ENCODE results near the gene IDI1. TPM values are rescaled to one million over a fixed set of nuclear protein-coding genes. Genes with fewer than 3 reads are reported as not detected.
"Not testable (repeated sequence)": the region's sequence is repeated elsewhere in the genome, so short reads cannot be mapped to it uniquely, and the experiment has no call there.

IDI1 gene
- polyA plus RNA-seq, 3 donors: 61.7 to 89.9 (median 80.0) TPM

- DNase-seq (ENCODE audit: extremely low read depth in 1 of 11, low read depth in 9 of 11, low spot score in 4 of 11): no peak
These were observed 25.9 kb upstream of the IDI1 start for GRCh38 chr10:1074748-1075308.

DNA sequence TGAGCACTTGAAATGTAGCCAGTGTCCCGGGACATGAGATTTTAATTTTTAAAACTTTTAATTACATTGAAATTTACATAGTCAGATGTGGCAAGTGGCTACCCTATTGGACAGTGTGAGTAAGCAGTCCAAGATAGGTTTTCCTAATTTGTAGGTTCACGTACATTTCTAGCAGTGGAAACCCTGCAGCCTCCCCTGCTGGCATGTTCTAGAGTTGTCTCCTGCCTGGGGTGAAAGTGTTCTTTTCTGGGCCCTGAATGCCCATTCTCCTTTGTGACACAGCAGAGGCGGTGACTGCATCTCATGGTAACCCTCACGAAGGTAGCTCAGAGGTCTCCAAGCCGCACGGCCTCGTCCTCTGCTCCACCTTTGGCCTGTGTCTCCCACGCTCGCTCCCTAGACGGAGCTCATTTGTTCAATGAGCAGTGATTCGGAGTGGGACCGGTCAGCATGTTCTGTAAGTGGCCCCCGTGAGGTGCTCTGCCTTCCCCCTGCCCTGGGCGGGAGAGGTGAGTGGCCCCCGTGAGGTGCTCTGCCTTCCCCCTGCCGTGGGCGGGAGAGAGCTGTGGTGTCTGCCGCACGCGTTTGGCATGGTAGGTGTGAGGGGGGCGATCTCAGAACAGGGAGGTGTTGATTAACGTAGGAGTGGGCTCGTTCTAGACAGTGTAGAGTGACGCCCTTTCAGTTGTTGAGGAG lies 25.3 kb upstream of the IDI1 start:
- DNase-seq (ENCODE audit: extremely low read depth in 1 of 11, low read depth in 9 of 11, low spot score in 4 of 11): no peak

GRCh38 chr10:1070919-1071318 lies 22.0 kb upstream of the IDI1 start:
- DNase-seq (ENCODE audit: extremely low read depth in 1 of 11, low read depth in 9 of 11, low spot score in 4 of 11): no peak

GRCh38 chr10:1068380-1069361 lies 19.8 kb upstream of the IDI1 start:
- DNase-seq (ENCODE audit: extremely low read depth in 1 of 11, low read depth in 9 of 11, low spot score in 4 of 11): no peak

- DNase-seq (ENCODE audit: extremely low read depth in 1 of 11, low read depth in 9 of 11, low spot score in 4 of 11): not testable (repeated sequence)
These were observed 17.8 kb upstream of the IDI1 start for GRCh38 chr10:1066734-1067133.

DNA sequence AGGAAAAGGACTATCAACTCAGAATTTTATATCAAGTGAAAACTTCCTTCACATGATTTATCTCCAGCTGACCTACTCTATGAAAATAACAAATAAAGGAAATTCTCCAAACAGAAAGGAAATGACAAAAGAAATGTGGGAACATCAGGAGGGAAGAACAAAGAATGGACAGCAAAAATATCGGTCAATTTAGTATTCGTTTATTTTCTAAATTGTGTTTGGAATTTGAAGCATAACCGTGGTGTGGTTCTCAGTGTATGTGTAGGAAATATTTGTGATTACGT lies 16.0 kb upstream of the IDI1 start:
- DNase-seq (ENCODE audit: extremely low read depth in 1 of 11, low read depth in 9 of 11, low spot score in 4 of 11): no peak

DNA sequence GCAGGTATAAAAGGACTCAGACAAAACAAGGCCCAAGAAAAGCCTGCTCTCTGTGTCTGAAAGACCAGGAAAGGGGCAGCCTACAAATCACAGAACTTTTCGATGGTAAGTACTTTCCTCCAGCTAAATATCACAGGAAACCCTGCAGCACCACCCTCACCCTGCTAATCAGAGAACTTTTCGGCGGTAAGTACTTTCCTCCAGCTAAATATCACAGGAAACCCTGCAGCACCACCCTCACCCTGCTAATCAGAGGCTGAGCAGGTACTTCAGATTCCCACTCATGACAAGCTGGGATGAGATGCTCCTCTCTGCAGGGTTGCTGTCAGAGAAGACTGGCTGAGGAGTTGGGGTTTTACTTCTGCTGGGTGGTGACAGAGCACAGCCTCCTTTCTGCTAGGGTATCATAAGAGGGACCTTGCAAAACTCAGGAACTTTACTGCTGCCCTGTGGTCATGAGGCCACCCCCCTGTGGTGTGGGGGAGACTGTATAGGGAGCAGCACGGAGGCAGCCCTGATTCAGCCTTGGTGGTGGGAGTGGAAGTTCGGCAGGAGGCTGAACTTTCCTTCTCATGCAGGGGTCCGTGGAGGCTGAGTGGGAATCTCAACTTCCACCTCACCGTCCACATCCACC lies 14.4 kb upstream of the IDI1 start:
- no peak for DNase-seq (ENCODE audit: extremely low read depth in 1 of 11, low read depth in 9 of 11, low spot score in 4 of 11)

DNA sequence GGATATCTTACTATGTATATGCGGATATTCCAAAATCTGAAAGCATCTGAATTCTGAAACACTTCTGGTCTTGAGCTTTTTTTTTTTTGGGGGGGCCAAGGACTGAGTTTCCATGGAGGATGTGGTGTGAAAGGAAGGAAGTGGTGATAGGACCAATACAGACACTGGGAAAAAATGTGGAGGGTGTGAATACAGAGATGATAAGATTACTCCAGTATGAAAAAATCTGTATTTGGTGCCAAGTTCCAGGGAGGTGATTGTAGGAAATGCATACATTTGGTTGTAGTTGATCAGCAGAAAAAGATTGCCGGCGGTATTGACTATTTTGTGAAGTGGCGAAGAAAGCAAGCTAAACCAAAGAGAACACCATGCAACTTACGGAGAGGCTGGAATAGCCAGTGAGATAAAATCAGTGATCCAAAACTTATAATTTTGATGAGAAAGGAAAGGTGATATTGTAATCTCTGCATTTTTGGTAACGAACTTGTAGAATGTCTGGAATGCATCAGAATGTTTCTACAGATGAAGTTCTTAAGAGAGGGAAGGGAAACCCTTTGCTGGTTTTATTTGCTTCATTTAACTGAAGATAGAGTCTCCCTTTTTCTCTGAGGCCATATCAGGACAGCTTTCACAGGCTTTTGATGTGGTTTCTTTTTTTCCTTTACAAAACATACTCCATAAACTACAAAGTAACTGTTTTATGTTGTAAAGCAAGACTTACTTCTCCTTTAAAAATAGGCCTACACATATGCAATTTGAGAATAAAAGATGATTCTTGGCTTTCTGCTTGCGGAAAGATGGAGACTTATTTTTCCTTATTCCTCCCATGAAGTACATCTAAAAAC lies 13.2 kb upstream of the IDI1 start:
- no peak for DNase-seq (ENCODE audit: extremely low read depth in 1 of 11, low read depth in 9 of 11, low spot score in 4 of 11)

DNA sequence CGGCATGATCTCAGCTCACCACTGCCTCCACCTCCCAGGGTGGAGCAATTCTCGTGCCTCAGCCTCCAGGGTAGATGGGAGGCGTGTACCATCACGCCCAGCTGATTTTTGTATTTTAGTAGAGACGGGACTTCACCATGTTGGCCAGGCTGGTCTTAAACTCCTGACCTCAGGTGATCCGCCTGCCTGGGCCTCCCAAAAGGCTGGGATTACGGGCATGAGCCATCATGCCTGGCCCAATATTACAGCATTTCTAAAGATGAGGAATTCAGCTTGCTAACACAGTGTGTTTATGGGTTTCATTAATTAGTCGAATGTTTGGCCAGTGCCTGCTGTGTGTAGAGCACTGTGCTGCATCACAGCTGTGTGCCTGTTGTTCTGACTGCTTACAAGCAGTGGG lies 11.0 kb upstream of the IDI1 start:
- DNase-seq (ENCODE audit: extremely low read depth in 1 of 11, low read depth in 9 of 11, low spot score in 4 of 11): no peak

DNA sequence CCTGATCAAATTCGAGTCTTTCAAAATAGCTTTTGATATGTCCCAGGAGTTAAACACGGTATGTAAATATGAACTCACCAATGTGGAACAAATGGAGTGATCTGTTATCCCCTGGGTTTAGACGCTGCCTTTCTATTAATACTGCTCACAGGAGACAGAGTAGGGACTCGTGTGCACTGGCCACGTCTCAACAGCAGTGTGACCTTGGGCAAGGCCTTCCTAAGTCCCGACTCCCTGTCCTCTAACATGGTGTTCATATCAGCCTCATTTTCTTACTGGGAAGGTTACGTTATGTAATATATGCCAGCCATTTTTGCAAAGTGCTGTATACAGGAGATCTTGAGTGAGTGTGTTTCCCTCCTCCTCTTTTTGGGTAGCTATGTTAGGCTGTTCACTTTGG lies 9.1 kb upstream of the IDI1 start:
- no peak for DNase-seq (ENCODE audit: extremely low read depth in 1 of 11, low read depth in 9 of 11, low spot score in 4 of 11)

GRCh38 chr10:1057106-1057657 lies 8.3 kb upstream of the IDI1 start:
- DNase-seq (ENCODE audit: extremely low read depth in 1 of 11, low read depth in 9 of 11, low spot score in 4 of 11): no peak

GRCh38 chr10:1056326-1057105 lies 7.6 kb upstream of the IDI1 start, which contains the start of gene WDR37:
WDR37 (plus strand) TSS chr10:1056385; CDS start chr10:1072156, 15,771 bp downstream.
- DNase-seq (ENCODE audit: extremely low read depth in 1 of 11, low read depth in 9 of 11, low spot score in 4 of 11): peak; percentile 59 to 81 (median 75)

GRCh38 chr10:1054684-1055083 lies 5.8 kb upstream of the IDI1 start:
- no peak for DNase-seq (ENCODE audit: extremely low read depth in 1 of 11, low read depth in 9 of 11, low spot score in 4 of 11)

DNA sequence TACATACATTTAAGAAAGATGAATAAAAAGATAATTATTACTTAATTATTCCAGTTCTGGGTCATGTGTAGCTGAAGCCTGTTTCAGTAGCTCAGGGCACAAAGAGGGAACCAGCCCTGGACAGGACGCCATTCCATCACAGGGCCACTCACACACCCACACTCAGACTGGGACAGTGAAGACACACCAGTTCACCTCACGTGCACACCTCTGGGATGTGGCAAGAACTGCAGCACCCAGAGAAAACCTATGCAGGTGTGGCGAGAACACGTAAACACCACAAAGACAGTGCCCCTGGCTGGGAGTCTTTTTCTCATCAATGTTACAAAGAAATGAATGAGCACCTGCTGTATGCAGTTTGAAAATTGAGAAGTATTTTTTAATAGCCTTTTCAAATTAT lies 1.6 kb upstream of the IDI1 start:
- no peak for DNase-seq (ENCODE audit: extremely low read depth in 1 of 11, low read depth in 9 of 11, low spot score in 4 of 11)

- DNase-seq (ENCODE audit: extremely low read depth in 1 of 11, low read depth in 9 of 11, low spot score in 4 of 11): no peak
These were observed 1.2 kb upstream of the IDI1 start for GRCh38 chr10:1050145-1050544.

DNA sequence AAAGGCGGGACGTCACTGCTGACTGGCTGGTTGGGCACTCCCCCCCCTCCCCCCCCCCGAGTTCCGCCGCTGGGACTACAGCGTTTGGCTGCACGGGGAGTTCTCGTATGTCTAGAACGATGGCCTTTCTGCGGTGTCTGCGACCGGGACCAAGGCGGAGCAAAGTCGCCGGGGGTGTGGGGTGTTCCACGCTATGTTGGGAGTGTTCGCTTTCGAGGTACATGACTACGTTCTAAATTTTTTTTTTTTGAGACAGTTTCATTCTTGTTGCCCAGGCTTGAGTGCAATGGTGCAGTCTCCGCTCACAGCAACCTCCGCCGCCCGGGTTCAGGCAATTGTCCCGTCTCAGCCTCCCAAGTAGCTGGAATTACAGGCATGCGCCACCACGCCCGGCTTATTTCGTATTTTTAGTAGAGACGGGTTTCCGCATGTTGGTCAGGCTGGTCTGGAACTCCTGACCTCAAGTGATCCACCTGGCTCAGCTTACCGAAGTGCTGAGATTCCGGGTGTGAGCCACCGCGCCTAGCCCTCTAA lies 573 bp upstream of the IDI1 start:
- DNase-seq (ENCODE audit: extremely low read depth in 1 of 11, low read depth in 9 of 11, low spot score in 4 of 11): no peak

DNA sequence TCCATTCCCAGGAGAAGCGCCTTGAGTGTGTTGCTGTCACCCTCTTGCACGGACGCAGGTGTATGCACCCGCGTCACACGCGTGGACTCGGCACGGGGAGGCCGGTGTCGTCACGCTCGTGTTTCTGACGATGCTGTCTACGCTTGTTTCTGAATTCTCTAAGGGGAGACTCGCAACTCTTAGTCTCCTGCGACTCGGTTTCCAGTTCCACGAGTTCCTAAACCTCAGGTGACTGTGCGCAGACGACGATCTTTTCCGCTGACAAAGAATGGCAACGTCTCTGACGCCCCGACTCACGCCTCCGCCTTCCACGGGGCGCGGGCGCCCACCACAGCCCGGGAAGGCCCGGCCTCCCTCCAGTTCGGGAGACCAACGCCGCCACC lies 579 bp downstream of the IDI1 start:
- DNase-seq (ENCODE audit: extremely low read depth in 1 of 11, low read depth in 9 of 11, low spot score in 4 of 11): peak in 3 of 11 donors; percentile 9 to 40 (median 22)

GRCh38 chr10:1047937-1048336 lies 982 bp downstream of the IDI1 start:
- peak in 1 of 11 donors; percentile 17 for DNase-seq (ENCODE audit: extremely low read depth in 1 of 11, low read depth in 9 of 11, low spot score in 4 of 11)

Data from renal cortex interstitium (tissue), 11 donors.